Ishikawa (cell line): ENCODE measurements around the gene PCDHGA9.
"Not testable (repeated sequence)": the region's sequence is repeated elsewhere in the genome, so short reads cannot be mapped to it uniquely, and the experiment has no call there.

Experiments used
- RAD21 ChIP-seq: IDR thresholded peaks from 2 replicates; pipeline ENCODE4 v1.6.1; 2012; ENCODE audit warnings: low read depth
- TAF1 ChIP-seq: IDR thresholded peaks from 2 replicates; pipeline ENCODE4 v1.6.1; 2012; ENCODE audit warnings: low read depth, mild to moderate bottlenecking
- YY1 ChIP-seq: IDR thresholded peaks from 2 replicates; pipeline ENCODE4 v1.6.1; 2012; ENCODE audit warnings: low read depth
- ZBTB7A ChIP-seq: IDR thresholded peaks from 2 replicates; pipeline ENCODE4 v1.6.1; 2012; ENCODE audit warnings: low read depth
- TF ChIP-seq, protein P1 (sequence below): IDR thresholded peaks from 2 replicates; pipeline ENCODE4 v1.6.1; 2012
- TF ChIP-seq, protein P2 (sequence below): IDR thresholded peaks from 2 replicates; pipeline ENCODE4 v1.6.1; 2012; ENCODE audit warnings: low read depth, mild to moderate bottlenecking

GRCh38 chr5:141407790-141408505 lies 5.4 kb downstream of the PCDHGA9 start, which contains the start of gene PCDHGB6:
- TF ChIP-seq RAD21: peak; percentile 26; the same call in 1 of the 2 replicates
- TF ChIP-seq, protein P1, sequence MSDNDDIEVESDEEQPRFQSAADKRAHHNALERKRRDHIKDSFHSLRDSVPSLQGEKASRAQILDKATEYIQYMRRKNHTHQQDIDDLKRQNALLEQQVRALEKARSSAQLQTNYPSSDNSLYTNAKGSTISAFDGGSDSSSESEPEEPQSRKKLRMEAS: not testable (repeated sequence)
- TF ChIP-seq TAF1, ZBTB7A, YY1: not testable (repeated sequence)
- TF ChIP-seq, protein P2, sequence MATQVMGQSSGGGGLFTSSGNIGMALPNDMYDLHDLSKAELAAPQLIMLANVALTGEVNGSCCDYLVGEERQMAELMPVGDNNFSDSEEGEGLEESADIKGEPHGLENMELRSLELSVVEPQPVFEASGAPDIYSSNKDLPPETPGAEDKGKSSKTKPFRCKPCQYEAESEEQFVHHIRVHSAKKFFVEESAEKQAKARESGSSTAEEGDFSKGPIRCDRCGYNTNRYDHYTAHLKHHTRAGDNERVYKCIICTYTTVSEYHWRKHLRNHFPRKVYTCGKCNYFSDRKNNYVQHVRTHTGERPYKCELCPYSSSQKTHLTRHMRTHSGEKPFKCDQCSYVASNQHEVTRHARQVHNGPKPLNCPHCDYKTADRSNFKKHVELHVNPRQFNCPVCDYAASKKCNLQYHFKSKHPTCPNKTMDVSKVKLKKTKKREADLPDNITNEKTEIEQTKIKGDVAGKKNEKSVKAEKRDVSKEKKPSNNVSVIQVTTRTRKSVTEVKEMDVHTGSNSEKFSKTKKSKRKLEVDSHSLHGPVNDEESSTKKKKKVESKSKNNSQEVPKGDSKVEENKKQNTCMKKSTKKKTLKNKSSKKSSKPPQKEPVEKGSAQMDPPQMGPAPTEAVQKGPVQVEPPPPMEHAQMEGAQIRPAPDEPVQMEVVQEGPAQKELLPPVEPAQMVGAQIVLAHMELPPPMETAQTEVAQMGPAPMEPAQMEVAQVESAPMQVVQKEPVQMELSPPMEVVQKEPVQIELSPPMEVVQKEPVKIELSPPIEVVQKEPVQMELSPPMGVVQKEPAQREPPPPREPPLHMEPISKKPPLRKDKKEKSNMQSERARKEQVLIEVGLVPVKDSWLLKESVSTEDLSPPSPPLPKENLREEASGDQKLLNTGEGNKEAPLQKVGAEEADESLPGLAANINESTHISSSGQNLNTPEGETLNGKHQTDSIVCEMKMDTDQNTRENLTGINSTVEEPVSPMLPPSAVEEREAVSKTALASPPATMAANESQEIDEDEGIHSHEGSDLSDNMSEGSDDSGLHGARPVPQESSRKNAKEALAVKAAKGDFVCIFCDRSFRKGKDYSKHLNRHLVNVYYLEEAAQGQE: not testable (repeated sequence)
